GM19455 (cell line): ENCODE results near the gene GZF1.
A peak's percentile ranks its signal among the peaks of the same experiment; 100 is the strongest.

Source experiments
- ATAC-seq: cut with Tn5 transposase; IDR thresholded peaks from one replicate; pipeline ENCODE4 v1.9.1; 2021; ENCODE audit not compliant: unreplicated experiment

The GZF1 gene

GRCh38 chr20:23361476-23362391 is at the start of gene GZF1:
GZF1 (plus strand) TSS chr20:23362182; CDS start chr20:23364384, 2,202 bp downstream.
- peak; percentile 66 for ATAC-seq

- no peak for ATAC-seq
Measured at GRCh38 chr20:23313271-23313670, 48.7 kb upstream of the GZF1 start.

- ATAC-seq = no peak
Measured at GRCh38 chr20:23314699-23315098, 47.3 kb upstream of the GZF1 start.

GRCh38 chr20:23315099-23315498 is 46.9 kb upstream of the GZF1 start:
- no peak for ATAC-seq

- no peak for ATAC-seq
Measured at GRCh38 chr20:23316626-23317025, 45.4 kb upstream of the GZF1 start.

- no peak for ATAC-seq
Measured at GRCh38 chr20:23317081-23317480, 44.9 kb upstream of the GZF1 start.

- no peak for ATAC-seq
Measured at GRCh38 chr20:23318347-23318746, 43.6 kb upstream of the GZF1 start.

GRCh38 chr20:23320317-23320716 is 41.7 kb upstream of the GZF1 start:
- no peak for ATAC-seq

- ATAC-seq = no peak
Measured at GRCh38 chr20:23325107-23325506, 36.9 kb upstream of the GZF1 start.

- ATAC-seq = no peak
Measured at GRCh38 chr20:23326774-23327173, 35.2 kb upstream of the GZF1 start.

- no peak for ATAC-seq
Measured at GRCh38 chr20:23327617-23328333, 34.2 kb upstream of the GZF1 start.

- ATAC-seq = no peak
Measured at GRCh38 chr20:23331450-23332350, 30.3 kb upstream of the GZF1 start.

- ATAC-seq = no peak
Measured at GRCh38 chr20:23332467-23332866, 29.5 kb upstream of the GZF1 start.

GRCh38 chr20:23334111-23334510 is 27.9 kb upstream of the GZF1 start:
- no peak for ATAC-seq

- ATAC-seq = no peak
Measured at GRCh38 chr20:23335521-23335920, 26.5 kb upstream of the GZF1 start.

GRCh38 chr20:23336476-23336875 is 25.5 kb upstream of the GZF1 start:
- no peak for ATAC-seq

- ATAC-seq = no peak
Measured at GRCh38 chr20:23337312-23337711, 24.7 kb upstream of the GZF1 start.

- no peak for ATAC-seq
Measured at GRCh38 chr20:23339986-23340385, 22.0 kb upstream of the GZF1 start.

GRCh38 chr20:23340524-23340923 is 21.5 kb upstream of the GZF1 start:
- ATAC-seq = no peak

GRCh38 chr20:23341073-23341472 is 20.9 kb upstream of the GZF1 start:
- peak; percentile 83 for ATAC-seq

- no peak for ATAC-seq
Measured at GRCh38 chr20:23343590-23343989, 18.4 kb upstream of the GZF1 start.
